ENCODE measurements around the gene UBE2QL1.

DNA sequence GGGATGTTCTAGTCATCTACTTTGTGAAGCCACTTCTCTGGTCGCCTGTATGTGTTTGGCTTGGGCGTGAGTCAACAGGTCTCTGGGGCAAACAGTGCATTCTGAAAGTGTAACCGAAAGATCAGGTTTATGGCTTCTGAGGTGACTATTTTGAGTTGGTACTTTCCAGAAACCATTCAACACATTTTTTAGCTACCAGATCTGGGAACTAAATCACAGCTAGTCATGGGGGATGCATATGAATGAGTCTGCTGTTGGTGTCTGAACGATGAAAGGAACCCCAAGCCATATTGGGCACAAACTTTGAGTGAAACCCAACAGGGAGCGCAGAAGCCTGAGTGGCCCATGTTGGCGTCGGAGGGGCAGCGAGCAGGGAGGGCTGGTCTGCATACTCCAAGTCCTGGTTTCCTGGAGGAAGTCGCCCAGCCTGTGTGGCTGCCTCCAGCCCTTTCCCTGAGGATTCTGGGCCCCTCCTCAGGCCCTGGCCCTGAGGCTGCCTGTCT lies 35.3 kb downstream of the UBE2QL1 start:
- TF ChIP-seq, protein P1, sequence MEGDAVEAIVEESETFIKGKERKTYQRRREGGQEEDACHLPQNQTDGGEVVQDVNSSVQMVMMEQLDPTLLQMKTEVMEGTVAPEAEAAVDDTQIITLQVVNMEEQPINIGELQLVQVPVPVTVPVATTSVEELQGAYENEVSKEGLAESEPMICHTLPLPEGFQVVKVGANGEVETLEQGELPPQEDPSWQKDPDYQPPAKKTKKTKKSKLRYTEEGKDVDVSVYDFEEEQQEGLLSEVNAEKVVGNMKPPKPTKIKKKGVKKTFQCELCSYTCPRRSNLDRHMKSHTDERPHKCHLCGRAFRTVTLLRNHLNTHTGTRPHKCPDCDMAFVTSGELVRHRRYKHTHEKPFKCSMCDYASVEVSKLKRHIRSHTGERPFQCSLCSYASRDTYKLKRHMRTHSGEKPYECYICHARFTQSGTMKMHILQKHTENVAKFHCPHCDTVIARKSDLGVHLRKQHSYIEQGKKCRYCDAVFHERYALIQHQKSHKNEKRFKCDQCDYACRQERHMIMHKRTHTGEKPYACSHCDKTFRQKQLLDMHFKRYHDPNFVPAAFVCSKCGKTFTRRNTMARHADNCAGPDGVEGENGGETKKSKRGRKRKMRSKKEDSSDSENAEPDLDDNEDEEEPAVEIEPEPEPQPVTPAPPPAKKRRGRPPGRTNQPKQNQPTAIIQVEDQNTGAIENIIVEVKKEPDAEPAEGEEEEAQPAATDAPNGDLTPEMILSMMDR (conservative IDR thresholded peaks at IDR 0.05; ENCODE audit: low read length): no peak
- TF ChIP-seq EZH2phosphoT487 (IDR thresholded peaks at IDR 0.05; ENCODE audit: borderline replicate concordance, low read depth, low read length): no peak
